Measurements from ENCODE around the gene MGMT. TPM values are rescaled to one million over a fixed set of nuclear protein-coding genes. Genes with fewer than 3 reads are reported as not detected.

The MGMT gene
- total and polyA plus RNA-seq, 9 of the 15 experiments (the other 6 are each of a cell fraction or from before 2014, with no cell fraction given), result 0.03 to 0.29 (median 0.11) TPM; not detected in 4

- TF ChIP-seq ZNF407 (IDR thresholded peaks at IDR 0.05; ENCODE audit: low read depth), result no peak
- TF ChIP-seq CC2D1A (IDR thresholded peaks at IDR 0.05), result no peak
- TF ChIP-seq NFIX (CRISPR knock-in tag; IDR thresholded peaks at IDR 0.05; ENCODE audit: low read depth), result no peak
- no peak for TF ChIP-seq CREB3L1 (IDR thresholded peaks at IDR 0.05; ENCODE audit: borderline replicate concordance, low read depth)
- TF ChIP-seq STAT5B (CRISPR knock-in tag; IDR thresholded peaks at IDR 0.05), result no peak
- no peak for TF ChIP-seq SRSF7 (optimal IDR thresholded peaks at IDR 0.05; ENCODE audit: low read depth, low read length)
- TF ChIP-seq ZNF324 (CRISPR knock-in tag; IDR thresholded peaks at IDR 0.05), result no peak
- TF ChIP-seq FOXA3 (CRISPR knock-in tag; conservative IDR thresholded peaks at IDR 0.05 in 1 of 2, IDR thresholded peaks at IDR 0.05 in 1 of 2), result no peak
- TF ChIP-seq ZNF274 (IDR thresholded peaks at IDR 0.05; ENCODE audit: borderline replicate concordance, low read depth, low read length), result no peak
- no peak for TF ChIP-seq ZBED1 (IDR thresholded peaks at IDR 0.05)
Observed at GRCh38 chr10:129541200-129541599, 74.2 kb downstream of the MGMT start (continued).

Data from K562 (cell line).